HUES48 (cell line): Measurements from ENCODE around the gene CACNA2D4.

Experiments used
- H3K27ac ChIP-seq: one replicate; pipeline ENCODE4 v1.7.0; 2013; ENCODE audit warnings: low read depth, low read length, inconsistent platforms
- H3K27me3 ChIP-seq: 2 replicates; pipeline ENCODE4 v1.6.1; 2013; ENCODE audit warnings: mild to moderate bottlenecking, low read length; ENCODE audit not compliant: control insufficient read depth, insufficient read depth
- H3K36me3 ChIP-seq: 2 replicates; pipeline ENCODE4 v1.6.1; 2013; ENCODE audit warnings: low read length; ENCODE audit not compliant: control insufficient read depth, insufficient read depth
- H3K4me1 ChIP-seq: 2 replicates; pipeline ENCODE4 v1.6.1; 2013; ENCODE audit warnings: mild to moderate bottlenecking, low read length; ENCODE audit not compliant: control insufficient read depth, insufficient read depth
- H3K4me3 ChIP-seq: 2 replicates; pipeline ENCODE4 v1.5.1; 2013; ENCODE audit warnings: mild to moderate bottlenecking, low read depth, low read length
- H3K9ac ChIP-seq: 2 replicates; pipeline ENCODE4 v1.6.1; 2013; ENCODE audit warnings: mild to moderate bottlenecking, low read depth, low read length, moderate library complexity
- H3K9me3 ChIP-seq: 2 replicates; pipeline ENCODE4 v1.6.1; 2013; ENCODE audit warnings: low read length; ENCODE audit not compliant: control insufficient read depth, insufficient read depth

The CACNA2D4 gene

GRCh38 chr12:1882405-1882804 lies 36.0 kb downstream of the CACNA2D4 start:
- H3K9me3 ChIP-seq: no peaks in the 10 kb centered on the region
- no peaks in the 10 kb centered on the region for H3K36me3 ChIP-seq
- H3K9ac ChIP-seq: no peak overlapping the region
- no peaks in the 10 kb centered on the region for H3K4me1 ChIP-seq
- H3K27ac ChIP-seq: no peak overlapping the region
- no peaks in the 10 kb centered on the region for H3K27me3 ChIP-seq
- no peak overlapping the region for H3K4me3 ChIP-seq

GRCh38 chr12:1881936-1882335 lies 36.5 kb downstream of the CACNA2D4 start:
- Histone ChIP-seq H3K36me3 (no peaks in the 10 kb centered on the region), H3K4me1 (no peaks in the 10 kb centered on the region), H3K9ac (no peak overlapping the region), H3K27ac (no peak overlapping the region), H3K4me3 (no peak overlapping the region), H3K9me3 (no peaks in the 10 kb centered on the region), H3K27me3 (no peaks in the 10 kb centered on the region)

GRCh38 chr12:1881301-1881700 lies 37.2 kb downstream of the CACNA2D4 start:
- H3K4me1 ChIP-seq: no peaks in the 10 kb centered on the region
- H3K4me3 ChIP-seq: no peak overlapping the region
- no peaks in the 10 kb centered on the region for H3K36me3 ChIP-seq
- H3K27ac ChIP-seq: no peak overlapping the region
- H3K9me3 ChIP-seq: no peaks in the 10 kb centered on the region
- H3K9ac ChIP-seq: no peak overlapping the region
- H3K27me3 ChIP-seq: no peaks in the 10 kb centered on the region

GRCh38 chr12:1880876-1881275 lies 37.6 kb downstream of the CACNA2D4 start:
- Histone ChIP-seq H3K27me3 (no peaks in the 10 kb centered on the region), H3K36me3 (no peaks in the 10 kb centered on the region), H3K9me3 (no peaks in the 10 kb centered on the region), H3K4me3 (no peak overlapping the region), H3K27ac (no peak overlapping the region), H3K4me1 (no peaks in the 10 kb centered on the region), H3K9ac (no peak overlapping the region)

- H3K9ac ChIP-seq: no peak overlapping the region
- no peaks in the 10 kb centered on the region for H3K4me1 ChIP-seq
- no peak overlapping the region for H3K27ac ChIP-seq
- no peaks in the 10 kb centered on the region for H3K36me3 ChIP-seq
- no peaks in the 10 kb centered on the region for H3K27me3 ChIP-seq
- no peak overlapping the region for H3K4me3 ChIP-seq
- no peaks in the 10 kb centered on the region for H3K9me3 ChIP-seq
Measured at GRCh38 chr12:1880153-1880845, 38.2 kb downstream of the CACNA2D4 start.

- no peaks in the 10 kb centered on the region for H3K4me1 ChIP-seq
- no peaks in the 10 kb centered on the region for H3K9me3 ChIP-seq
- no peaks in the 10 kb centered on the region for H3K36me3 ChIP-seq
- H3K27ac ChIP-seq: no peak overlapping the region
- H3K9ac ChIP-seq: no peak overlapping the region
- no peak overlapping the region for H3K4me3 ChIP-seq
- H3K27me3 ChIP-seq: no peaks in the 10 kb centered on the region; the same call in 1 of the 2 replicates
Measured at GRCh38 chr12:1879633-1880032, 38.8 kb downstream of the CACNA2D4 start.

- H3K4me3 ChIP-seq: no peak overlapping the region
- H3K27ac ChIP-seq: no peak overlapping the region
- no peaks in the 10 kb centered on the region; the same call in 1 of the 2 replicates for H3K27me3 ChIP-seq
- H3K9me3 ChIP-seq: no peaks in the 10 kb centered on the region
- no peak overlapping the region for H3K9ac ChIP-seq
- H3K36me3 ChIP-seq: no peaks in the 10 kb centered on the region
- no peaks in the 10 kb centered on the region for H3K4me1 ChIP-seq
Measured at GRCh38 chr12:1878695-1879094, 39.8 kb downstream of the CACNA2D4 start.

GRCh38 chr12:1878214-1878613 lies 40.2 kb downstream of the CACNA2D4 start:
- H3K4me3 ChIP-seq: no peak overlapping the region
- H3K4me1 ChIP-seq: no peaks in the 10 kb centered on the region
- no peak overlapping the region for H3K9ac ChIP-seq
- no peaks in the 10 kb centered on the region; the same call in 1 of the 2 replicates for H3K27me3 ChIP-seq
- H3K27ac ChIP-seq: no peak overlapping the region
- H3K9me3 ChIP-seq: no peaks in the 10 kb centered on the region
- no peaks in the 10 kb centered on the region for H3K36me3 ChIP-seq

GRCh38 chr12:1877169-1877878 lies 41.1 kb downstream of the CACNA2D4 start:
- Histone ChIP-seq H3K4me3 (no peak overlapping the region), H3K9me3 (no peaks in the 10 kb centered on the region), H3K27ac (no peak overlapping the region), H3K9ac (no peak overlapping the region), H3K36me3 (no peaks in the 10 kb centered on the region), H3K27me3 (no peaks in the 10 kb centered on the region; the same call in 1 of the 2 replicates), H3K4me1 (no peaks in the 10 kb centered on the region)

- no peak overlapping the region for H3K27ac ChIP-seq
- H3K36me3 ChIP-seq: no peaks in the 10 kb centered on the region
- no peak overlapping the region for H3K9ac ChIP-seq
- no peak overlapping the region for H3K4me3 ChIP-seq
- no peaks in the 10 kb centered on the region; the same call in 1 of the 2 replicates for H3K27me3 ChIP-seq
- H3K9me3 ChIP-seq: no peaks in the 10 kb centered on the region
- H3K4me1 ChIP-seq: no peaks in the 10 kb centered on the region
Measured at GRCh38 chr12:1876086-1876485, 42.4 kb downstream of the CACNA2D4 start.

- no peak overlapping the region for H3K27ac ChIP-seq
- no peak overlapping the region for H3K9ac ChIP-seq
- no peaks in the 10 kb centered on the region; the same call in 1 of the 2 replicates for H3K27me3 ChIP-seq
- H3K36me3 ChIP-seq: no peaks in the 10 kb centered on the region
- H3K4me1 ChIP-seq: no peaks in the 10 kb centered on the region
- H3K9me3 ChIP-seq: no peaks in the 10 kb centered on the region
- no peak overlapping the region for H3K4me3 ChIP-seq
Measured at GRCh38 chr12:1875608-1876007, 42.8 kb downstream of the CACNA2D4 start.
